NCI-H2171 treated with DMSO at 0.1 percent for 48 hours (cell line): Measurements from ENCODE around the gene PEDS1.
"Not testable (repeated sequence)": the region's sequence is repeated elsewhere in the genome, so short reads cannot be mapped to it uniquely, and the experiment has no call there.

Experiments used
- DNase-seq: peaks from one replicate; lab custom pipeline; 2025; lab: John Stamatoyannopoulos, UW

Gene PEDS1

DNA sequence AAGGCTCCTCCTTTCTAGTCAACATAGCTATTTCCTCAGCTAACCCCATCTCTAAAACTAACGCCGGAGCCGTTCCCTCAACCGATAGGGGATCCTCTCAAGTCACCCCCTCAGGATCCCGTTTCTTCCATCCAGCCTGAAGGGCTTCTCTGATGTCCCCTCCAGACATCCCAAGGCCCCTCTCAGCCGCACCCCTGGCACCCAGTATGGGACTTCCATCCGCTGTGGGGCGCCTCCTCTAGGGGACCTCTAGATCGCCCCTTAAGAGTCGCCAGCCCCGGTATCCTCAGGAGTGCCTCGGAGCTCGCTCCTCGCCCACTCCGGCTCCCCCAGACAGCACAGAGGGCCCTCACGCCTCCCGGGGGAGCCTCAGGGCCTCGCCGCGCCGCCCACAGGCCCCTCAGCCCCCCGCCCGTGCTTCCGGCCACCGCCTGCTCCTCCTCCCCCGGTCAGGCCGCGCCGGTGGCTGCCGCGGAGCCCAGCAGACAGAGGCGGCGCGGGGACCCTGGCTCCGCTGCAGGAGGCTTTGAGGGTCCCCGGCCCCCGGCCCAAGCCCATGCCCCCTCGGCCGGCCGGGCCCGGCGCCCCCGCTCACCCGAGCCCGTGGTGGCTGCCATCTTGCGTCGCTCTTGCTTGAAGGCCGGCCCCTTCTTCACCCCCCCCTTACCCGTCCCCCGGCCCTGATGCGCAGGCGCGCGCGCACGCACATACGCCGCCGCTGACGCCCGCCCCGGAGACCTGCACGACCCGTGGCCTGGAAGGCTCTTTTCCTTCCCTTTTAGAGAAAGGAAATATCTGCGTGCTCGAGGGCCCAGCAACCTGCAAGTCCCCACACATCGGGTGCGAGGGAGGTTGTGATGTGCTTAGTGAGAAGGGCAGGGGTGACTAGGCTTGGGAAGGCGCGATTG lies 40.8 kb downstream of the PEDS1 start, which contains the start of gene UBE2V1:
TSS of gene UBE2V1 (minus strand) at position 639 of the 908 bp plus-strand sequence. CDS start at position 617, 22 bp downstream.
- DNase-seq: peak; percentile 85

DNA sequence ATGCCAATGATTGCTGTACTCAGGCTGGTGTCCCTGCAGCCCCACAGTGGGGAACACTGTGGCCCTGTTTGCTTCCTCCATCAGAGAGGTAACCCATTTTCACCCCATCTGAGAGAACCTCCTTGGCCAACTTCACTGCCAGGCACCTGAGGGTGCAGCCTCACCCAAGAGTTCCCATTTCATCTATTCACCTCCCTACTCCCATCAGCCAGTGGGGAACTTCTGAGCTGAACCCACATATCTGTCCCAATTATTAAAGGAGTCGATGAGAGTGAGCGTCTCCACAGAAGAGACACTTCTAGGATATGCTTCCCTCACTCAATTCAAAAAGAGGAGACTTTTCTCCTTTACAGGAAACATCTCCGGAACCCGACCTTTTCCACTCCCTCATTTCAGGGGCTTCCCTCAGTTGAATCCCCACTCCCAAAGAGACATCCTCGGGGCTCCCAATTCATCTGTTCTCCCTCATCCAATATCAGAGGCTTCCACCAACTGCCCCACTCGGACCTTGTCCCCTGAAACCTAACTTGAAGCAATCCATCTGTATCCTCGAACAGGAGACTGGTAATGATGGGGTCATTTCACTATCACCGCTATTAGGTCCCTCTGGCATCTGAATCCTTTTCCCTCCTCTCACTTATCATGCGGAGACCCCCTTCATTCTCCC lies 41.6 kb downstream of the PEDS1 start:
- no peak for DNase-seq

DNA sequence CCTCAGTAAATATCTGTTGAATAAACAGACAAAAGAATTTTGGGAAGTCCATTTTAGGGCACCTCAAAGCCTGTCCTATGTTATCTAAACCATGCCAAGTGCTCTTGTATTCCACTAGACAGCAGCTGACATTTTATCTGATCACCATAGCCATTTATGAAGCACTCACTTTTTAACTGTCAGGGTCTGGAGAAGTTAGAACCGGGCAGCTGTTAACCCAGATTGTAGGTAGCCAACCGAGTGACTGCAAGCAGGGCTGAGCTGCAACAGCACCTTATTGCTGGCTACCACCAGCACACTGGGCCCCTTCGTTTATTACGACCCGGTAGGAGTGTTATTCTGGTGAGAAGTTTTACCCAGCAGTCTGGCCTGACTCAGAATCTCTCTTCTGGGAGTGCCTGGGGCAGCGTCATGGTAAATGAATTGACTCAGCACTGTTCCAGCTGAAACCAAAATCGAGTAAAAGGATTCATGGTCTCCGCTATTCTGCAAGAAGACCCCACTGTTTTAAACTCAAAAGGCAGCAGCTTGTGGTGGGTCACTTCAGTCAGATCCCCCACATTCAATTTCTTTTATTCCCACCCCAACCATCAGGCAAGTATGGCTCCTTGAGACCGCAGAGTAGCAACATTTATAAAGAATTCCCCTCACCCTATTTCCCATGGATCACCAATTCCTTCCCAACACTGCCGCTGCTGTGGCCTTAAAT lies 42.2 kb downstream of the PEDS1 start:
- no peak for DNase-seq

DNA sequence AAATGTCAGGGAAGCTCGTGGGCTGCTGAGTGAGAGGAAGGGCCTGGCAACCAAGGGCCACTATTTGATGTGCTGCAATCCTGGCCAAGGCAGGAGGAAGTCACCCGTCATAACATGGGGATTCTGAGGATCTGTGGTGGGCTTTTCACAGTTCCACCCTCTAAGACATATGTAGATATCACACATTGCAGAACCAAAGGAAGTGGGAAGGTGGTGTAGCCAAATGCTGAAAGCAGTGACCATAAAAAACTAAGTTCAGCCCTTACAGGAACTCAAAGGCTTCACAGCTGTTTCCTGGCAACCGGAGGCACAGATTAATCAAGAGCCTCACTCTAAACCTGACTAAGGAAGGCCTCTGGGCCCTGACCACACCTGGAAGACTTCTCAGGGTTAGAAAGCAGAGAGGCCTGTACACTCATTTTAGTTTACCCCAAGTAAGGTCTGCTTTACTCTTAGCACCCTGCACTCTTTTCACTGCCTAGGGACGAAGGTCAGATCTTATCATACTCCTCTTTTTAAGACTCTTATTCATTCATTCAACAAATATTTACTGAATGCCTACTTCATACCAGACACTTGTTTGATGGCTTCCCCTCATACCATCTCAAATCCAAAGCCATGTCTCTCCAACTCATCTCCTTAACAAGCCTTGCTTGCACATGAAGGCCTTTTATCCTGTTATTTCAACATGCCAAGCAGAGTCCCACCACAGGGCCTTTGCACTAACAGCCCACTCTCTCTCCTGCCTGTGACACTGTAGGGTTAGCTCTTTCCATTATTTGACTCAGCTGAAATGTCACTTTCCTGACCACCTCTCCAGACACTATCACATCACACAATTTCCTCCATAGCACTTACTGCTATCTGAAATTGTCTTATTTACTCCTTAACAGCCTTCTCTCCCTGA lies 43.1 kb downstream of the PEDS1 start:
- DNase-seq: no peak

DNA sequence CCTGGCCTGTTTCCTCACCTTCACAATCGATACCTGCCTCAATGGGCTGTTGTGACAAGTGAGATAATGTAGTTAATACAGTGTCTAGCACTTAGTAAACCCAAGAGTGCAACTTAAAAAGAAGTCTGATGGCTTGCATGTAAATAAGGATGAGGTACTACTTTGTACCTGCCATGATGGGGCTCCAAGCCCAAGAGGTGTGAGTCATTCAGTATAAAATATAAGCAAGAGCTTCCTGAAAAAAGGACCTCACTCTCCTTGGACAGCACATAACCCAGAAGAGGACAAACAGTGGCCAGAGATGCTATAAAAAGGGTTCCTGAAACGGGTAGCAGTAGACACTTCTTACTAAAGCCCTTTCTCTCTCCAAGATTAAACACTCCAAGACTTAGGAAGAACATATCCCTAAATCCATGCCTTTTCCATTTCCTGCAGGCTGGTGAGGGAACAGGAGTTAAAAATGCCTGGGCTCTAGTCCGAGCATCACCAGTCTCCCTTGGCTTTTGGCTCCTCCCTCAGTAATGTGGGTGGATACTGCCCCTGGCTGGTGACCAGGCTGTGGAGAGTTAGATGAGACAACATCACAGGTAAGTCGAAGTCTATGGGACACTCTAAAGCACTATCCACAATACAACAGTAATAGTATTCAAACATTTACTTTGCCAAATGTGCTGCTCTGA lies 44.8 kb downstream of the PEDS1 start:
- DNase-seq: no peak

DNA sequence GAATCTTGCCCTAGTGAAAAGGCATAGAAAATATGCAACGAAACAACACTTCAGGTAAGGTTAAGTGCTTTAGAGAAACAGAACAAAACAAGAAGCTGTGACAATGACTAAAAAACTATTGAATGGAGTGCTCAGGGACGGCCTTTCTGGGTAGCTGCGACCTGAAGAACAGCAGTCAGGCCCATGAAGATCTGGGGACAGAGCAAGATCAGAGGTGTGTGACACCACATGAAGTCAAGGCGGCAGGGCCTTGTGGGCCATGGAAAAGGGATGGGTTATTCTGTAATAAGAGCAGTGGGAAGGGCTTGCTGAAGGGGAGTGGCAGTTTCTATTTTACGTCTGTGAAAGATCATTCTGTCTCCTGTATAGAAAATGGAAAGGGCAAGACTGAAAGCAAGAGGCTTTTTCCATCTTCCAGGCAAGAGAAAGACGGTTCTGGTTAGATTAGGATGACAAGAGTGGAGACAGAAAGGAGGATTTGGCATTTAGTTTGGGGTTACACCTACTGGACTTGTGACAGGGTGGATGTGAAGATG lies 45.7 kb downstream of the PEDS1 start:
- DNase-seq: no peak

DNA sequence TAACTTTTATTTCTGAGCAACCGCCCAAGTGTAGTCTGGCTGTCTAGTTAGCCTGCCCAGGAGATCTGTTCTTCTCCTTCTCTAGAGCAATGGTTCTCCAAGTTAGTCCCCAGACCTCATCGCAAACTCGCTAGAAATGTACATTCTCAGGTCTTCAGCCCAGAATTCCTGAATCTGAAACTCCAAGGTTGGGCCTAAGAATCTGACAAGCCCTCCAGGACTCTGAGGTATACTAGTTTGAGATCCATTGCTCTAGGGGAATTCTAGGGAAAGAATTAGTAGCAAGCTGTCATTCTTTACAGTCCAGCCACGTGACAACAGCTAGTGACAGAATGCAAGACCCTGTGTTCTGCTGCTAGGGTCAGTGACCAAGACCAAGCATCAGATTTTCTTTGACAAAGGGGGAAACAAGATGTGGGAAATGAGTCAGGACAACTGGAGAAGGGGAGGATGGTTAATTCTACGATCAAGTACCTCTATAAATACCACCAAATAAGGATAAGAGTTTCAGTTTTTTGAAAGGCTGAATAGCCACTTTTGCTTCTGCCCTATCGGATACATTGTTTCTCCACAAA lies 46.4 kb downstream of the PEDS1 start:
- no peak for DNase-seq

DNA sequence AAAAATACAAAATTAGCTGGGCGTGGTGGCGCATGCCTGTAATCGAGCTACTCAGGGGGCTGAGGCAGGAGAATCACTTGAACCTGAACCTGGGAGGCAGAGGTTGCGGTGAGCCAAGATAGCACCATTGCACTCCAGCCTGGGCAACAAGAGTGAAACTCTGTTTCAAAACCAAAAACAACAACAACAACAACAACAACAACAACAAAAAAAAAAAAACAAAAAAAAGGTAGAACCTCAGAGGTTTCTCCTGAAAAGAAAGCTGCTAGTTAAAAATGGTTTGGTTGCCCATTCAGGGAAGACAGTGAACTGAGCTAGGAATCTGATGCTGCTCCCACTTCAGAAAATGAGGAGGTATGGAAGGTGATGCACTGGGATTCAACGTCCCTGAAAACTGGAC lies 46.9 kb downstream of the PEDS1 start:
- DNase-seq: not testable (repeated sequence)
